HG03097 (cell line): ENCODE results near the gene FMO4.
A peak's percentile ranks its signal among the peaks of the same experiment; 100 is the strongest.
"Not testable (repeated sequence)": the region's sequence is repeated elsewhere in the genome, so short reads cannot be mapped to it uniquely, and the experiment has no call there.

Source experiments
- ATAC-seq: cut with Tn5 transposase; IDR thresholded peaks from one replicate; pipeline ENCODE4 v1.9.1; 2021; ENCODE audit not compliant: unreplicated experiment, low FRiP score

Gene FMO4, protein sequence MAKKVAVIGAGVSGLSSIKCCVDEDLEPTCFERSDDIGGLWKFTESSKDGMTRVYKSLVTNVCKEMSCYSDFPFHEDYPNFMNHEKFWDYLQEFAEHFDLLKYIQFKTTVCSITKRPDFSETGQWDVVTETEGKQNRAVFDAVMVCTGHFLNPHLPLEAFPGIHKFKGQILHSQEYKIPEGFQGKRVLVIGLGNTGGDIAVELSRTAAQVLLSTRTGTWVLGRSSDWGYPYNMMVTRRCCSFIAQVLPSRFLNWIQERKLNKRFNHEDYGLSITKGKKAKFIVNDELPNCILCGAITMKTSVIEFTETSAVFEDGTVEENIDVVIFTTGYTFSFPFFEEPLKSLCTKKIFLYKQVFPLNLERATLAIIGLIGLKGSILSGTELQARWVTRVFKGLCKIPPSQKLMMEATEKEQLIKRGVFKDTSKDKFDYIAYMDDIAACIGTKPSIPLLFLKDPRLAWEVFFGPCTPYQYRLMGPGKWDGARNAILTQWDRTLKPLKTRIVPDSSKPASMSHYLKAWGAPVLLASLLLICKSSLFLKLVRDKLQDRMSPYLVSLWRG

GRCh38 chr1:171313835-171314320 is at the start of gene FMO4:
TSS of gene FMO4 (plus strand) at chr1:171314183. CDS start at chr1:171319826, 5,643 bp downstream.
- ATAC-seq, result peak; percentile 99

GRCh38 chr1:171265686-171266085 is 48.3 kb upstream of the FMO4 start:
- ATAC-seq, result no peak

DNA sequence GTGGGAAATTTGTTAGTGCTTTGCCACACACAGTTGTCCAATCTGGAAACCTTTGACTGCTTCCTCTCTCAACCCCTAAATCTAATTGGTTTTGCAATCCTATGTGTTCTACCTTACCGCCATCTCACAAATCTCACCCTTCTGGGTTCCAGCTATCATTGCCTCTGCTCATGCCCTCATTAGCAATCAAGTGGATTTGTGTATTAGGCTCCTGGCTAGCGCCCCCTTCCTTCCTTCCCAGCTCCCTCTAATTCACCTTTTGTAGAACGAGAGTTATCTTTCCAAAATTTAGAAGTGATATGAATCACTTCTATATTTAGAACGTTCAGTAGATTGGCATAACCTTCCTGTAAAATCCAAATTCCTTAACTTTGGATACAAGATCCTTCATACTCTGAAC is 47.1 kb upstream of the FMO4 start:
- no peak for ATAC-seq

GRCh38 chr1:171267391-171267790 is 46.6 kb upstream of the FMO4 start:
- ATAC-seq, result no peak

DNA sequence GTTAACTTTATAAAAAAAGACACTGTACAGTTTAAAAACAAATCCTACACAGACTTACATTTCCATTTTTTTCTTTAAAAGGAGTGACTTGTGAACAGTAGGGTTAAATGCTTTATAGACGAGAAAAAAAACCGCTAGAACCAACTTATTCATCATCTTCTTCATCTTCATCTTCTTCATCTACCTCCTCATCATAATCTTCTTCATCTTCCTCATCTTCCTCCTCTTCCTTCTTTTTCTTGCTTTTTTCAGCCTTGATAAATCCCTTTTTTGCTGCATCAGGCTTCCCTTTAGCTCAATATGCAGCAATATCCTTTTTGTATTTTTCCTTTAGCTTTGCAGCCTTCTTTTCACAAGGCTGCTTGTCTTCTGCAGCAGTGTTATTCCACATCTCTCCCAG is 43.2 kb upstream of the FMO4 start:
- ATAC-seq, result no peak

- ATAC-seq, result no peak
Observed at GRCh38 chr1:171277534-171277933, 36.4 kb upstream of the FMO4 start.

GRCh38 chr1:171279234-171279633 is 34.7 kb upstream of the FMO4 start:
- ATAC-seq, result no peak

DNA sequence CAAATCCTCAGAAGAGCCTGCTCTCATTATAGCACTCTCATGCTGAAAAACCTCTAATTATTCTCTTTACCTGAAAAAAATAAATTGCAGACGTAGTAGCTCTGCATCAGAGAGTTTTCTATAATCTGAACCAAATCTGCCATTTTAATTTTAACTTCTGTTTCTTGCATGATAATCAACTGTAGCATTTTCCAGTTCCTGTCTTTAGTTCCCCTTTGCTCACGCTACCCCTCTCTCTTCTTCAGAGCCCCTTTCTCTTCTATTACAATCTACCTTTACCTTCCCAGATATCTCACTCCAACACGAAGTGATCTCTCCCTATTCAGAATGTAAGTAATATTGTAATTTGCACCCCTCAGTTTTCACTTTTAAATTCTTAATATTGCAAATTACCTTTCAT is 34.3 kb upstream of the FMO4 start:
- ATAC-seq, result no peak

- no peak for ATAC-seq
Observed at GRCh38 chr1:171280599-171280998, 33.4 kb upstream of the FMO4 start.

DNA sequence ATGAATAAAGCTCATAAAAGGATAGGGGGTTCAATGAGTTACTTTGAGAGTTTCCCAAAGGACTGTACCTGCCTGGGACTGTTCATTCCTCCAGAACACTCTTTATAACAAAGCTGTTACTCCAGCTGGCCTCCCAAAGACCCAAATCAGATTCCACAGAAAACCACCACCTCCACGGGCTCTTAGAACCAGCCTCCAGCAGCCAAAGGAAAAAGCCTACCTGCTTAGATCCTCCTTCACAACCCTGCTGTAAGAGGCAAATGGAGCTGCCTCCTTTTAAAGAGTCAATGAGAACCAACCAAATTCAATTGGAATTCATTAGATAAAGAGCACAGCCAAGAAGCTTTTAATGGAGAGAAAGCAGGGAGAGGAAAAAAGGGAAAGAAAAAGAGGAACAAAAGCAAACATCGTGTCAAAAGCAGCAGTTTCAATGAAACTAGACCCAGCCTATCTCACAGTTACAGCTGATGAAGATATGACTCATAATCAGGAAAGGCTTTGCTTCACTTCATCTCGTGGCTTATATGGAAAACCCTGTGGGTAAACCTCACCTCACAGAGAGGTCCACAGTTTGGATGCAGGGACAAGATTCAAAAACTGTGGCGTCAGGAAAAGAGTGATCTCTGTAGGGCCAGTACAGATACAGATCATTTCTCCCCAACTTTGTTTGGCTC is 27.8 kb upstream of the FMO4 start:
- ATAC-seq, result no peak

GRCh38 chr1:171290621-171291020 is 23.4 kb upstream of the FMO4 start:
- no peak for ATAC-seq

DNA sequence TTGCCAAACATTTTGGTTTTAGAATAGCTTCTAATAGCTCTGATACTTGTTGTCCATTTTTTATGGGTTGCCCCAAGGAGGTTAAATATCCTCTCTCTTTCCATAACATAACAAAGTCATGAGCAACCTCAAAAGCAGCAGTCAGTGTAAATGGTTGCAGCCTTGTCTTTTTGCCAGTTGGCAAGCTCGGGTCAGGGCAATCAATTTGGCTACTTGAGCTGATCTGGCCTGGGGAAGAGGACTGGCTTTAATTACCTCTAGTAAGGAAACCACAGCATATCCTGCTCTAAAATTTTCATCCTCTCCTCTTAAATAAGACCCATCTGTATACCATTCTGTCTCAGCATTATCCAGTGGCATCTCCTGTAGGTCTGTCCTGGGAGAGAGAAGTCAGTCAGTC is 21.2 kb upstream of the FMO4 start:
- ATAC-seq, result no peak

GRCh38 chr1:171295383-171295782 is 18.6 kb upstream of the FMO4 start:
- ATAC-seq, result not testable (repeated sequence)

DNA sequence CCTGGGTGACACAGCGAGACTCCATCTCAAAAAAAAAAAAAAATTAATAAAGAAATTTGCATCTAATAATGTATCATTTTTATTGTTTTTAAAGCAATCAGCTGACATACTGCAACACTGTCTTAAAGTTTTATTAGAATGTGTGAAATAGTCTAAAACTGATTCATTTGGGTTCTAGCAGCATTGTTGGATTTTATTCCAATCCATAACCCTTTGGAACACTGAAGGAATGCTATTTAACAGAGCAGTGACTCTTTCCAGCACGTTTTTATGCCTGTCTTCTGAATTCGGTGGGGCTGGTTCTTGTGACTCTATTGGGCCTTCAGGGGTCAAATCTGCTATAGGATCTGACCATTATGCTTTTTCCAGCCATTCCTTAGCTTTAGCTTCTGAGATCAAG is 18.2 kb upstream of the FMO4 start:
- no peak for ATAC-seq

- ATAC-seq, result no peak
Observed at GRCh38 chr1:171296897-171297296, 17.1 kb upstream of the FMO4 start.

- no peak for ATAC-seq
Observed at GRCh38 chr1:171298696-171299095, 15.3 kb upstream of the FMO4 start.

DNA sequence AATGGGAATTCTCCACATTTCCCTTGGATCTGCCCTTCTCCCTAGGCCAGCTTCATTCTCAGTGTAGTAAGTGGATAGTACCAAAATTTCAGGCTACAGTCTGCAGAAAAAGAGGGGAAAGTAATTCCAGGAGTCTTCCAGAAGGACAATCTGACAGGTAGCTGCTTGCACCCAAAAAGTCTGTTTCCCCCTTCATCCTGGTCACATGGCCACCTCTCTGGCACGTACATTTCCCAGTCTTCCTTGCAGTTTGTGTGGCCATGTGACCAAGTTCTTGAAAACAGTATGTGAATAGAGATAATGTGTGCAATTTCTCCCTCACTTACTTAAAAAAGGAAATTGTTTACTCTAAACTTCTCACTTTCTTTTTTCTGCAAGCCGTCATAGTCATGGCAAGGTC is 14.6 kb upstream of the FMO4 start:
- ATAC-seq, result no peak

DNA sequence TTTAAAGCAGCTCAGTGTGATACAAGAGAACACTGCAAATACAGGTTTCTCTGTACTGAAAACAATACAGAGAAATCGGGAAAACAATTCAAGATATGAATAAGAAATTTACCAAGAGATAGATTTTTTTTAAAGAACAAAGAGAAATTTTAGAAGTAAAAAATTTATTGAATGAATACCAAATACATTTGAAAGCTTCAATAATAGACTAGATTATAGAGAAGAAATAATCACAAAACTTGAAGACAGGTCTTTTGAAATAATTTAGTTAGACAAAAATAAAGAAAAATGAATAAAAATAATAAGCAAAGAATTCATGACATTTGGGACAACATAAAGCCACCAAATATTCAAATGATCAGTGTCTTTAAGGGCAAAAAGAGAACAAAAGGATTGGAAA is 13.6 kb upstream of the FMO4 start:
- no peak for ATAC-seq

DNA sequence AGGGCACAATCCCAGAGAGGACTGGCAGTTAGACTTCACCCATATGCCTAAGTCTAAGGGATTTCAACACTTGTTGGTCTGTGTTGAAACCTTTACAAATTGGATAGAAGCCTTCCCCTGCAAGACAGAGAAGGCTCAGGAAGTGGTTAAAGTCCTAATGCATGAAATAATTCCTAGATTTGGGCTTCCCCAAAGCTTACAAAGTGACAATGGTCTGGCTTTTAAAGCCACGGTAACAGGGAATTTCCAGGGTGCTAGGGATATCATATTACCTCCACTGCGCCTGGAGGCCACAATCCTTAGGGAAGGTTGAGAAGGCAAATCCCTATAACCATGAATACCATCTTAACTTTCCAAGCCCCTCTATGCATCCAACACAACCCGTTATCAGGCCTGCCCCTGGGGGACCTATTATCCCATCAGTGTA is 3.3 kb upstream of the FMO4 start:
- no peak for ATAC-seq

- ATAC-seq, result no peak
Observed at GRCh38 chr1:171311771-171312558, 2.0 kb upstream of the FMO4 start.

DNA sequence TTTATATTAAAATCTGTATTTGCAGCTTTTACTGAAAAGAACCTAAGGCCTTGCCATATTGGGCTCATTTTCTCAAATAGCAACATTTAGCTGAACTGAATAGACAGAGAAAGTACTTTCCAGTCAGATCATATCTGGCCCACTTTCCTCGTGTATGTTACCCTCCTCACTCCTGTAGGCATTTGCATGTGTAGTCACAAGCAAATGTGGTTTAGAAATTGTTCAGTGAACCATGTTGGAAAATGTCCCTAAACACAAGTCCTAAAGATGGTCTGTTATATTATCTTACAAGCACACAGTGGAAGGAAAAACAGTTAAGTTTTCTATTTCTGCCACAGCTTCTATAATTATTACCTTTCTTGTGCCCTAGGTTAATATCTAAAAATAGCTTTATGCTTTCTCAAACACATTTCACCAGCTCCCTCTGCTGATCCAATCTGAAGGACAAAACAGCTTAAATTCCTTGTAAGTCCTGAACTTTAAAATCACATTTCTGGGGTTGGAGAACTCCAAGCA is 606 bp upstream of the FMO4 start:
- peak; percentile 65 for ATAC-seq
